Immature natural killer cell (primary cell): ENCODE results near the gene THOP1. TPM values are rescaled to one million over a fixed set of nuclear protein-coding genes. Genes with fewer than 3 reads are reported as not detected.

Experiments
- polyA plus RNA-seq, 3 donors: library from polyadenylated mRNA; unstranded; fragments of 300-500 nt; fragmentation: Illumina TruSeq; gene quantifications; one replicate each; pipeline ENCODE4 v1.2.3, GENCODE V29; 2021

Gene THOP1
- polyA plus RNA-seq, 3 donors from 2014 or later = 20.0 to 39.9 (median 31.6) TPM

Other genes starting within 250 kb of the THOP1 start
- under 1 TPM; 0.22 to 0.84 (median 0.33) TPM for gene GNG7, start 82.8 kb upstream of the THOP1 start, polyA plus RNA-seq
- gene DIRAS1, start 64.1 kb upstream of the THOP1 start, polyA plus RNA-seq = not detected
- 10 to 100 TPM; 43.8 to 63.7 (median 46.8) TPM for gene SLC39A3, start 45.5 kb upstream of the THOP1 start, polyA plus RNA-seq
- 10 to 100 TPM; 32.1 to 47.6 (median 34.3) TPM for gene SGTA, start 2.2 kb upstream of the THOP1 start, polyA plus RNA-seq
- 1 to 10 TPM in 1 of 3 donors, under 1 TPM in 1, not detected in 1; 0.87 to 4.1 TPM for gene ZNF554, start 34.4 kb downstream of the THOP1 start, polyA plus RNA-seq
- gene ZNF555, start 56.0 kb downstream of the THOP1 start, polyA plus RNA-seq = 1 to 10 TPM; 3.2 to 7.1 (median 3.8) TPM
- gene ZNF556, start 81.8 kb downstream of the THOP1 start, polyA plus RNA-seq = not detected
- 1 to 10 TPM; 3.4 to 8.5 (median 3.7) TPM for gene ZNF57, start 115.4 kb downstream of the THOP1 start, polyA plus RNA-seq
- 1 to 10 TPM in 2 of 3 donors, not detected in 1; 1.1 to 2.1 TPM for gene ZNF77, start 159.5 kb downstream of the THOP1 start, polyA plus RNA-seq
- gene TLE6, start 192.1 kb downstream of the THOP1 start, polyA plus RNA-seq = 1 to 10 TPM in 2 of 3 donors, under 1 TPM in 1; 0.34 to 2.3 (median 1.8) TPM
- gene TLE2, start 243.8 kb downstream of the THOP1 start, polyA plus RNA-seq = 1 to 10 TPM; 1.2 to 2.4 (median 1.3) TPM